GM10266 (cell line): Measurements from ENCODE around the gene PDILT.
"Not testable (repeated sequence)": the region's sequence is repeated elsewhere in the genome, so short reads cannot be mapped to it uniquely, and the experiment has no call there.

Source experiments
- DNase-seq: peaks from one replicate; pipeline ENCODE4 v3.0.0; 2012; ENCODE audit errors: extremely low spot score
- TF ChIP-seq, protein P1 (sequence below): IDR thresholded peaks from 2 replicates; pipeline ENCODE4 v1.5.1; 2012; ENCODE audit warnings: mild to moderate bottlenecking, low read depth; ENCODE audit not compliant: control insufficient read depth, insufficient read depth; ENCODE audit errors: missing control alignments

The PDILT gene

DNA sequence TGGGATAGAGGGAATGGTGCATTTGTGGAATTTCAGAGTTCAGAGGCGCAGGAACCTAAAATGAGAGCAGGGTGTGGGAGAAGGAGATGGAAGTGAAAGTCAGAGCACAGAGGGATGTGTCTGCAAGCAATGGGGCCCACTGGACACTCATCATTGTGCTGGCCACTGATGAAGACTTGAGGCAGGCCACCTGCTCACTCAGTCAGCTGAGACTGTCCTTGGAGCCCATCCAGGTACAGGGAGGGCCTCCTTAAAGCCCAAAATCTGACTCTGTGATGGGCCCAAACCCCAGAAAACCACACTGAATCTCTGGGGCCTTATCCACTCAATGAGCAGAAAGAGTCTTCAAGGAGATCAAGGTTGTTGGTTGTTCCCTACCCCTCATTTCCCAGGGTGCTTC lies 82.9 kb downstream of the PDILT start:
- TF ChIP-seq, protein P1, sequence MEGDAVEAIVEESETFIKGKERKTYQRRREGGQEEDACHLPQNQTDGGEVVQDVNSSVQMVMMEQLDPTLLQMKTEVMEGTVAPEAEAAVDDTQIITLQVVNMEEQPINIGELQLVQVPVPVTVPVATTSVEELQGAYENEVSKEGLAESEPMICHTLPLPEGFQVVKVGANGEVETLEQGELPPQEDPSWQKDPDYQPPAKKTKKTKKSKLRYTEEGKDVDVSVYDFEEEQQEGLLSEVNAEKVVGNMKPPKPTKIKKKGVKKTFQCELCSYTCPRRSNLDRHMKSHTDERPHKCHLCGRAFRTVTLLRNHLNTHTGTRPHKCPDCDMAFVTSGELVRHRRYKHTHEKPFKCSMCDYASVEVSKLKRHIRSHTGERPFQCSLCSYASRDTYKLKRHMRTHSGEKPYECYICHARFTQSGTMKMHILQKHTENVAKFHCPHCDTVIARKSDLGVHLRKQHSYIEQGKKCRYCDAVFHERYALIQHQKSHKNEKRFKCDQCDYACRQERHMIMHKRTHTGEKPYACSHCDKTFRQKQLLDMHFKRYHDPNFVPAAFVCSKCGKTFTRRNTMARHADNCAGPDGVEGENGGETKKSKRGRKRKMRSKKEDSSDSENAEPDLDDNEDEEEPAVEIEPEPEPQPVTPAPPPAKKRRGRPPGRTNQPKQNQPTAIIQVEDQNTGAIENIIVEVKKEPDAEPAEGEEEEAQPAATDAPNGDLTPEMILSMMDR: no peak
- no peak for DNase-seq

DNA sequence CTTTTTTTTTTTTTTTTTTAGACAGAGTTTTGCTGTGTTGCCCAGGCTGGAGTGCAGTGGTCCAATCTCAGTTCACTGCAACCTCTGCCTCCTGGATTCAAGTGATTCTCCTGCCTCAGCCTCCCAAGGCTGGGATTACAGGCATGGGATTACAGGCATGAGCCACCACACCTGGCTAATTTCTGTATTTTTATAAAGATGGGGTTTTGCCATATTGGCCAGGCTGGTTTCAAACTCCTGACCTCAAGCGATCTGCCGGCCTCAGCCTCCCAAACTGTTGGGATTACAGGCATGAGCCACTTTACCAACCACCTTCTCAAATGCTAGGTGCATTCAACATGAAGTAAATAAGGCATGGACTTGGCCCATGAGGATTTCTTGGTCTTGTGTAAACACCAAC lies 83.5 kb downstream of the PDILT start:
- DNase-seq: not testable (repeated sequence)

DNA sequence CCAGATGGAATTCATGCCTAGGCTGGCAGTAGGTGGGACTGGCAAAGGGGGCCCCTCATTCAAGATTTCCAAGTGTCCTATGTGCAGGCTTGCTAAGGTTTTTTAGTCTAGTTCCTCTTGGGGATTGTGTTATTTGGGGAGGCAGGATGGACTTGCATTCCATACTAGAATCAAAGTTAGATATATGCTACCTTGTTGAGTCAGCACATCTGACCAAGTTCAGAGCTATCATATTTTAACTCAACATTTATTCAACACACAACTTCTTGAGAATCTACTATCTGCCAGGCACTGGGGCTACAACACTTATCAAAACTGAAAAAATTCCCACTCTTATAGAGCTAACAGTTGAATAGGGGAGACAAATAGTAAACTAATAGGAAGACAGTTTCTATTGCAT lies 83.9 kb downstream of the PDILT start:
- TF ChIP-seq, protein P1: no peak
- no peak for DNase-seq

DNA sequence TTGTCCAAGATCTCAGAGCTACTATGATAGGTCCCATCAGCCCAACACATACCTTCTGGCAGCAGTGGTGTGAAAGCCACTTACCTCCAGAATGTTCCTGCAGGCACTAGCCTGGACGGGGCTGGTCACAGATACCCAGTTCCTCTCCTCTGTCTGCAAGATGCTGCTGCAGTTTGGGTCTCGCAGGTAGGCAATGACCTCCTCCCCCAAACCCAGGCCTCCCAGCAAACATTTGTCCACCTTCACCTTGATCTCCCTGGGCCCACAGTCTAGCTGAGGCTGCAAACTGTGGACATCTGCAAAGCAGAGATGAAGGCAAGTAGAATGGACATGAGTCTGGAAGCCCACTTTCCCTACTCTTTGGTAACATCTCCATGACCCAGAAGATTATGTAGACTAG lies 84.4 kb downstream of the PDILT start:
- TF ChIP-seq, protein P1: no peak

DNA sequence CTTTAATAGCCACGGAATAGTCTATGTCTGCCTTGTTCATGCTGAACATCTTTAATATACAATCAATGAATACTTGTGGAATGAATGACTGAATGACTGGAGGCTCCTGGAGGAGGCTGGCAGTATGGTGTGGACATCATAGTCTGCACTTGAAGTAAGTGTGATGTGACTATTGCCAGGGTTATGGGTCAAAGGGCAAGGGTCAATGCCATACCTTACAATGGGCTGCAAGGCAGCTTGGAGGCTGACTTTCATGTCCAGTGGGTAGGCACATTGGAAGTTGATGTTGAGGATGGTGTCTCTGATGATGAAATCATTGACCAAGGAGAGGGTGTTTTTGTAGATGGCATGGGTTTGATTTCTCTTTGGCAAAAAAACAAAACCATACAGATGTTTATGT lies 85.1 kb downstream of the PDILT start:
- TF ChIP-seq, protein P1: no peak
- DNase-seq: no peak

More for the DNA sequence above, 84.4 kb downstream of the PDILT start:
- DNase-seq: no peak

DNA sequence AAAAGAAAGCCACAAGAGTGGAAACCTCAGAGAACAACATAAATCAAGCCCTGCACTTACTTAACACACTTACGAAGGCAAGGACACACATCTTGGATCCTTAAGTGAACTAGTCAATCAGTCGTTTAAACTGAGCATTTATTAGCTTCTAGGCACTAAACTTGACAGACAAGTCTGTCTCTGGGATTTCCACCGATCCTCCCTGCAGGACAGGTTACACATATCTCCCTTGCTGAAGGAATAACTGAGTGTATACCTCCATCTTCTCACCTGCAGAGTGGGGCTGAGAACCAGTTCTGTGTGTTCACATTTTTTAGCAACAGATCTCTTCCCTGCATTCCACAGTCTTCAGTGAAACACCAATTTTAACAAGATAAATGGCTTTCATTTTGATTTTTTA lies 86.1 kb downstream of the PDILT start:
- TF ChIP-seq, protein P1: no peak

DNA sequence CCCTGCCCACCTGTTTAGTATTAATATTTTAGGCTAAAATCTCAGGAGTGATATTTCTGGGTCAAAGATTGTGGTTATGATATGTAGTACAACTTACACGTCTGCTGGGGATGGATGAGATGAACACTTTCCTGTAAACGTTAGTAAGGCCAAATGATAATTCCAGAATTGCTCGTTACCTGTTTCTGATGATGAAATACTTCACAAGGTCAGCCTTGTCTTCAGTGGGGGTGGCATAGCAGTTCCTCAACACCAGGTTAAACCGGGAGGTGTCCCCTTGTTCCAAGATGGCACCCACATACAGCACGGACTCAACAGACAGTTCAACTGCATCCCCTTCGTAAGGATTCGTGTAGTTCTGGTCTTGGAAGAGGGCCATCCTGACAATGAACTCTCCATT lies 86.5 kb downstream of the PDILT start:
- TF ChIP-seq, protein P1: no peak
- no peak for DNase-seq

More for the DNA sequence above, 86.1 kb downstream of the PDILT start:
- DNase-seq: no peak

DNA sequence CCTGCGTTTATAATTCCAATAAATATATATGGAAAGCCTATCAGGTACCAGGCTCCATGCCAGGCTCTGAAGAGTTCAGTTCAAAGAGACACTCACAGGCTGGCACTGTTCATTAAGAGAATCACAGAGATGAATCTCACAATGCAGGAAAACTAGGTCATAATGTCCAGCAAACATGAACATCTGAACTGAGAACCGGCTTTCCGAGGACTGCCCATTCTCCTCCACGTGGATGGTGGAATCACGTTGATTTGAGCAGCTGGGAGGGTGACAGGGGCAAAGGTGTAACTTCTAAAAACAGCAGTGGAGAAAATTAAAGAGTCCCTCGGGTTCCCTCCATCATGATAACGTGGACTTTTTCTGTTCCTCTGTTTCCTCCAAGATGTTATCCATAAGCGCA lies 87.4 kb downstream of the PDILT start:
- TF ChIP-seq, protein P1: no peak
- DNase-seq: no peak
